ENCODE data around the gene PAPOLB. TPM values are rescaled to one million over a fixed set of nuclear protein-coding genes. Genes with fewer than 3 reads are reported as not detected.
"Not testable (repeated sequence)": the region's sequence is repeated elsewhere in the genome, so short reads cannot be mapped to it uniquely, and the experiment has no call there.

PAPOLB gene
- total RNA-seq, 1 donor = 0.36 TPM

GRCh38 chr7:4904346-4904745 is 42.5 kb upstream of the PAPOLB start:
- Histone ChIP-seq H3K27ac (ENCODE audit: low read depth, low read length) (no peak overlapping the region), H3K27me3 (ENCODE audit: insufficient read depth, low read length) (no peaks in the 10 kb centered on the region), H3K4me3 (ENCODE audit: insufficient read depth, low read length) (no peak overlapping the region), H2AFZ (ENCODE audit: low read length) (no peak overlapping the region), H3K4me2 (ENCODE audit: insufficient read depth, low read length) (no peak overlapping the region), H3K4me1 (ENCODE audit: insufficient read depth, low read length) (no peaks in the 10 kb centered on the region), H3K36me3 (ENCODE audit: insufficient read depth, low read length) (no peaks in the 10 kb centered on the region), H3K9me3 (ENCODE audit: low read depth, low read length) (no peaks in the 10 kb centered on the region), H3K79me2 (ENCODE audit: insufficient read depth, low read length) (no peaks in the 10 kb centered on the region), H4K20me1 (ENCODE audit: insufficient read depth, low read length) (no peaks in the 10 kb centered on the region)
- DNase-seq (ENCODE audit: insufficient read length, low spot score, missing footprints) = no peak
- TF ChIP-seq CTCF (IDR thresholded peaks at IDR 0.05; ENCODE audit: extremely low read depth, low read depth, low read length) = no peak

GRCh38 chr7:4895766-4896165 is 33.9 kb upstream of the PAPOLB start:
- no peaks in the 10 kb centered on the region for H3K27me3 ChIP-seq (ENCODE audit: insufficient read depth, low read length)
- H4K20me1 ChIP-seq (ENCODE audit: insufficient read depth, low read length) = no peaks in the 10 kb centered on the region
- H3K4me3 ChIP-seq (ENCODE audit: insufficient read depth, low read length) = no peak overlapping the region
- no peak overlapping the region for H3K27ac ChIP-seq (ENCODE audit: low read depth, low read length)
- H2AFZ ChIP-seq (ENCODE audit: low read length) = no peak overlapping the region
- H3K4me1 ChIP-seq (ENCODE audit: insufficient read depth, low read length) = no peaks in the 10 kb centered on the region
- no peak for DNase-seq (ENCODE audit: insufficient read length, low spot score, missing footprints)
- no peaks in the 10 kb centered on the region for H3K36me3 ChIP-seq (ENCODE audit: insufficient read depth, low read length)
- TF ChIP-seq CTCF (IDR thresholded peaks at IDR 0.05; ENCODE audit: extremely low read depth, low read depth, low read length) = no peak
- no peak overlapping the region for H3K4me2 ChIP-seq (ENCODE audit: insufficient read depth, low read length)
- no peaks in the 10 kb centered on the region for H3K79me2 ChIP-seq (ENCODE audit: insufficient read depth, low read length)
- H3K9me3 ChIP-seq (ENCODE audit: low read depth, low read length) = no peaks in the 10 kb centered on the region

DNA sequence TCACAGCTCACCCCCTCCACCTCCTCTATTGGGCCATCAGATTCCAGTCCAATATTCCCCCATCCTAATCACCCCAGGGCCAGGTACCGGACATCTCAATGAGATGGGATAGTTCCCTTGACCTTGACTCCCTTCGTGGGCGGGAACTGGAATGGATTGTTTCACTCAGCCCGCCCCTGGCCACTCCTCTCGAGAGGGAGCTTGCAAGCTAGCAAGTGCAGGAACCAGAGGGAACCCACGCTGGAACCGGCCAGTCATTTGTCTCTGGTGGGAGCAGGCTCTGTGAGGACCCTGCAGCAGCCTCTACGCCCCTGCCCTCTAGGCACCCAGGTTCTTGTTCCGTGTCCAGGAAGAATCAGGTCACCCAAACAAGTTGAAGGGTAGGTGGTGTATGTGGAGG is 32.7 kb upstream of the PAPOLB start:
- DNase-seq (ENCODE audit: insufficient read length, low spot score, missing footprints) = no peak
- Histone ChIP-seq H3K36me3 (ENCODE audit: insufficient read depth, low read length) (no peaks in the 10 kb centered on the region), H3K4me3 (ENCODE audit: insufficient read depth, low read length) (no peak overlapping the region), H3K9me3 (ENCODE audit: low read depth, low read length) (no peaks in the 10 kb centered on the region), H4K20me1 (ENCODE audit: insufficient read depth, low read length) (no peaks in the 10 kb centered on the region), H3K4me2 (ENCODE audit: insufficient read depth, low read length) (no peak overlapping the region), H2AFZ (ENCODE audit: low read length) (no peak overlapping the region), H3K27me3 (ENCODE audit: insufficient read depth, low read length) (peaks cover under 1% of the 10 kb centered on the region), H3K27ac (ENCODE audit: low read depth, low read length) (no peak overlapping the region), H3K79me2 (ENCODE audit: insufficient read depth, low read length) (no peaks in the 10 kb centered on the region), H3K4me1 (ENCODE audit: insufficient read depth, low read length) (no peaks in the 10 kb centered on the region)
- TF ChIP-seq CTCF (IDR thresholded peaks at IDR 0.05; ENCODE audit: extremely low read depth, low read depth, low read length) = no peak

DNA sequence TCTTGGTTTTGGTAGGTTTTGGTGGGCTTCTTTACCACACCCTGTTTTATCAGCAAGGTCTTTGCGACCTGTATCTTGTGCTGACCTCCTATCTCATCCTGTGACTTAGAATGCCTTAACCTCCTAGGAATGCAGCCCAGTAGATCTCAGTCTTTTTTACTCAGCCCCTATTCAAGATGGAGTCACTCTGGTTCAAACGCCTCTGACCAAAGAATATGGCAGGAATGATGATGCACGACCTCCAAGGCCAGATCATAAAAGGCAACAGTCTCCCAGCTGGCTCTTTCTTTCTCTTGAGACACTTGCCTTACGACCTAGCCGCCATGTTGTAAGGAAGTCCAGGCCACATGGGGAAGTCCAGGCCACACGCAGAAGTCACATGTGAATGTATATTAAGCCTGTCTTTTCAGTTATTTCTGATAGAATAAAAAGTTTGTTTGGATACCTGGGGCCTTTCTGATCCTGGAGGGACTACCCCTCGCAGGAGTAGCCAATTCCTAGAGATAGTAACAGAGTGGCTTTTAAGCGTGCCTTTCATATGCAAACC is 32.2 kb upstream of the PAPOLB start:
- Histone ChIP-seq H2AFZ (ENCODE audit: low read length) (no peak overlapping the region), H3K4me3 (ENCODE audit: insufficient read depth, low read length) (no peak overlapping the region), H3K27ac (ENCODE audit: low read depth, low read length) (no peak overlapping the region), H3K4me2 (ENCODE audit: insufficient read depth, low read length) (no peak overlapping the region), H3K79me2 (ENCODE audit: insufficient read depth, low read length) (no peaks in the 10 kb centered on the region), H4K20me1 (ENCODE audit: insufficient read depth, low read length) (no peaks in the 10 kb centered on the region), H3K4me1 (ENCODE audit: insufficient read depth, low read length) (no peaks in the 10 kb centered on the region), H3K27me3 (ENCODE audit: insufficient read depth, low read length) (peaks cover 3% of the 10 kb centered on the region), H3K9me3 (ENCODE audit: low read depth, low read length) (no peaks in the 10 kb centered on the region), H3K36me3 (ENCODE audit: insufficient read depth, low read length) (no peaks in the 10 kb centered on the region)
- TF ChIP-seq CTCF (IDR thresholded peaks at IDR 0.05; ENCODE audit: extremely low read depth, low read depth, low read length) = no peak
- DNase-seq (ENCODE audit: insufficient read length, low spot score, missing footprints) = no peak

DNA sequence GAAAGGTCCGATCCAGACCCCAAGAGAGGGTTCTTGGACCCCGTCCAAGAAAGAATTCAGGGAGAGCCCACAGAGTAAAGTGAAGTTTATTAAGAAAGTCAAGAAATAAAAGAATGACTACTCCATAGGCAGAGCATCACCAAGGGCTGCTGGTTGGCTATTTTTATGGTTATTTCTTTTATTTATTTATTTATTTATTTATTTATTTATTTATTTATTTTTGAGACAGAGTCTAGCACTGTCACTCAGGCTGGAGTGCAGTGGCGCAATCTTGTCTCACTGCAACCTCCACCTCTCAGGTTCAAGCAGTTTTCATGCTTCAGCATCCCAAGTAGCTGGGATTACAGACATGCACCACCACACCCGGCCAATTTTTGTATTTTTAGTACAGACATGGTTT is 31.4 kb upstream of the PAPOLB start:
- not testable (repeated sequence) for H3K9me3 ChIP-seq (ENCODE audit: low read depth, low read length); H2AFZ ChIP-seq (ENCODE audit: low read length); H3K27ac ChIP-seq (ENCODE audit: low read depth, low read length); H3K79me2 ChIP-seq (ENCODE audit: insufficient read depth, low read length); H3K36me3 ChIP-seq (ENCODE audit: insufficient read depth, low read length); H3K4me1 ChIP-seq (ENCODE audit: insufficient read depth, low read length); H3K27me3 ChIP-seq (ENCODE audit: insufficient read depth, low read length); H4K20me1 ChIP-seq (ENCODE audit: insufficient read depth, low read length); H3K4me2 ChIP-seq (ENCODE audit: insufficient read depth, low read length); DNase-seq (ENCODE audit: insufficient read length, low spot score, missing footprints); H3K4me3 ChIP-seq (ENCODE audit: insufficient read depth, low read length)

DNA sequence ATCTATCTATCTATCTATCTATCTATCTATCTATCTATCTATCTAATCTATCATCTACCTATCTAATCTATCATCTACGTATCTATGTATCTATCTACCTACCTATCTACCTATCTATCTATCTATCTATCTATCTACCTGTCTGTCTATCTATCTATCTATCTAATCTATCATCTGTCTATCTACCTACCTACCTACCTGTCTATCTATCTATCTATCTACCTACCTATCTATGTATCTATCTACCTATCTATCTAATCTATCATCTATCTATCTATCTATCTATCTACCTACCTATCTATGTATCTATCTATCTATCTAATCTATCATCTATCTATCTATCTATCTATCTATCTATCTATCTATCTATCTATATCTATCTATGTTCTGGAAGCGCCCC is 29.7 kb upstream of the PAPOLB start:
- not testable (repeated sequence) for H3K27ac ChIP-seq (ENCODE audit: low read depth, low read length); H3K27me3 ChIP-seq (ENCODE audit: insufficient read depth, low read length); H4K20me1 ChIP-seq (ENCODE audit: insufficient read depth, low read length); H3K4me3 ChIP-seq (ENCODE audit: insufficient read depth, low read length); H3K4me2 ChIP-seq (ENCODE audit: insufficient read depth, low read length); H3K79me2 ChIP-seq (ENCODE audit: insufficient read depth, low read length); DNase-seq (ENCODE audit: insufficient read length, low spot score, missing footprints); H3K9me3 ChIP-seq (ENCODE audit: low read depth, low read length); H3K4me1 ChIP-seq (ENCODE audit: insufficient read depth, low read length); H2AFZ ChIP-seq (ENCODE audit: low read length); H3K36me3 ChIP-seq (ENCODE audit: insufficient read depth, low read length)
